ENCODE measurements around the gene LEAP2. TPM values are rescaled to one million over a fixed set of nuclear protein-coding genes. Genes with fewer than 3 reads are reported as not detected.
A peak's percentile ranks its signal among the peaks of the same experiment; 100 is the strongest.

LEAP2 gene
- total and polyA plus RNA-seq, 10 of the 15 experiments (the other 5 are each of a cell fraction or from before 2014, with no cell fraction given) = 1.9 to 8.8 (median 2.3) TPM

DNA sequence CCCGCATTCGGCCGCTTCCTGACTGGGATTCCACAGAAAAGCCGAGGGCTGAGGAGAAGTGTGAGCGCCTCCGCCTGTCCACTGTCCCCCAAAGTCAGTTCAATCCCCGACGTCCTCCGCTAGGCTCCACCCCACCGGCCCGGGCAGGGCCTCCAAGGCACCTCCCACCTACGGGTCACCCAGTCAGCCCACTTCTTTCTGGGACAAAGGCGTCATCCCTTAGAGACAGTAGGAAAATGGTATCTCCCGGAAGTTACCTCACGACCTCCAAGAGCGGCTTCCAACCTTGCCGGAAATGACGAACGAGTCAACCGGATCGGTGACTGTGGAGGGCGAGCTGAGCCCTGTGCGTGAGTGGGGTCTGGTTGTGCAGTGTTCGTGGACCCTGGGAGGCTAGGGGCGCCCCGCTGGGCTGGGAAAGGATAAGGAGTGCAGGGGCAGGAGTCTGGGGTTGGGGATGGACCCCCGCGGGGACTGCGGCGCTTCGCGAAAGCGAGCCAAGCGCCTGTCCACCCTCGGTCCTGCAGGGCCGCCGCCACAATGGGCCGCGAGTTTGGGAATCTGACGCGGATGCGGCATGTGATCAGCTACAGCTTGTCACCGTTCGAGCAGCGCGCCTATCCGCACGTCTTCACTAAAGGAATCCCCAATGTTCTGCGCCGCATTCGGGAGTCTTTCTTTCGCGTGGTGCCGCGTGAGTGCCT is 7.0 kb upstream of the LEAP2 start, which contains the start of the genes GDF9 and UQCRQ (continued):
- TF ChIP-seq, protein P1, sequence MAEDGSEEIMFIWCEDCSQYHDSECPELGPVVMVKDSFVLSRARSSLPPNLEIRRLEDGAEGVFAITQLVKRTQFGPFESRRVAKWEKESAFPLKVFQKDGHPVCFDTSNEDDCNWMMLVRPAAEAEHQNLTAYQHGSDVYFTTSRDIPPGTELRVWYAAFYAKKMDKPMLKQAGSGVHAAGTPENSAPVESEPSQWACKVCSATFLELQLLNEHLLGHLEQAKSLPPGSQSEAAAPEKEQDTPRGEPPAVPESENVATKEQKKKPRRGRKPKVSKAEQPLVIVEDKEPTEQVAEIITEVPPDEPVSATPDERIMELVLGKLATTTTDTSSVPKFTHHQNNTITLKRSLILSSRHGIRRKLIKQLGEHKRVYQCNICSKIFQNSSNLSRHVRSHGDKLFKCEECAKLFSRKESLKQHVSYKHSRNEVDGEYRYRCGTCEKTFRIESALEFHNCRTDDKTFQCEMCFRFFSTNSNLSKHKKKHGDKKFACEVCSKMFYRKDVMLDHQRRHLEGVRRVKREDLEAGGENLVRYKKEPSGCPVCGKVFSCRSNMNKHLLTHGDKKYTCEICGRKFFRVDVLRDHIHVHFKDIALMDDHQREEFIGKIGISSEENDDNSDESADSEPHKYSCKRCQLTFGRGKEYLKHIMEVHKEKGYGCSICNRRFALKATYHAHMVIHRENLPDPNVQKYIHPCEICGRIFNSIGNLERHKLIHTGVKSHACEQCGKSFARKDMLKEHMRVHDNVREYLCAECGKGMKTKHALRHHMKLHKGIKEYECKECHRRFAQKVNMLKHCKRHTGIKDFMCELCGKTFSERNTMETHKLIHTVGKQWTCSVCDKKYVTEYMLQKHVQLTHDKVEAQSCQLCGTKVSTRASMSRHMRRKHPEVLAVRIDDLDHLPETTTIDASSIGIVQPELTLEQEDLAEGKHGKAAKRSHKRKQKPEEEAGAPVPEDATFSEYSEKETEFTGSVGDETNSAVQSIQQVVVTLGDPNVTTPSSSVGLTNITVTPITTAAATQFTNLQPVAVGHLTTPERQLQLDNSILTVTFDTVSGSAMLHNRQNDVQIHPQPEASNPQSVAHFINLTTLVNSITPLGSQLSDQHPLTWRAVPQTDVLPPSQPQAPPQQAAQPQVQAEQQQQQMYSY (CRISPR knock-in tag; IDR thresholded peaks at IDR 0.05) = no peak
- TF ChIP-seq RFX5 (IDR thresholded peaks at IDR 0.05; ENCODE audit: low read depth, low read length) = peak; percentile 57; the same call in 1 of the 2 replicates
- TF ChIP-seq ZBED1 (IDR thresholded peaks at IDR 0.05; ENCODE audit: borderline replicate concordance) = no peak; the same call in 1 of the 2 replicates
- peak; percentile 98 for TF ChIP-seq CREB1 (IDR thresholded peaks at IDR 0.05; ENCODE audit: low read depth)
- 0 out of 2 replicates have a peak, but pooled peaks have one; percentile 52 for TF ChIP-seq TARDBP (IDR thresholded peaks at IDR 0.05; ENCODE audit: borderline replicate concordance)
- TF ChIP-seq, protein P2, sequence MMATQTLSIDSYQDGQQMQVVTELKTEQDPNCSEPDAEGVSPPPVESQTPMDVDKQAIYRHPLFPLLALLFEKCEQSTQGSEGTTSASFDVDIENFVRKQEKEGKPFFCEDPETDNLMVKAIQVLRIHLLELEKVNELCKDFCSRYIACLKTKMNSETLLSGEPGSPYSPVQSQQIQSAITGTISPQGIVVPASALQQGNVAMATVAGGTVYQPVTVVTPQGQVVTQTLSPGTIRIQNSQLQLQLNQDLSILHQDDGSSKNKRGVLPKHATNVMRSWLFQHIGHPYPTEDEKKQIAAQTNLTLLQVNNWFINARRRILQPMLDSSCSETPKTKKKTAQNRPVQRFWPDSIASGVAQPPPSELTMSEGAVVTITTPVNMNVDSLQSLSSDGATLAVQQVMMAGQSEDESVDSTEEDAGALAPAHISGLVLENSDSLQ (IDR thresholded peaks at IDR 0.05) = peak; percentile 58; the same call in 1 of the 2 replicates
- no peak; a peak in 1 of 3 replicates for TF ChIP-seq EGR1 (IDR thresholded peaks at IDR 0.05; ENCODE audit: borderline replicate concordance in 1 of 2, low read depth in 2 of 2, low read length in 2 of 2)
- TF ChIP-seq, protein P3, sequence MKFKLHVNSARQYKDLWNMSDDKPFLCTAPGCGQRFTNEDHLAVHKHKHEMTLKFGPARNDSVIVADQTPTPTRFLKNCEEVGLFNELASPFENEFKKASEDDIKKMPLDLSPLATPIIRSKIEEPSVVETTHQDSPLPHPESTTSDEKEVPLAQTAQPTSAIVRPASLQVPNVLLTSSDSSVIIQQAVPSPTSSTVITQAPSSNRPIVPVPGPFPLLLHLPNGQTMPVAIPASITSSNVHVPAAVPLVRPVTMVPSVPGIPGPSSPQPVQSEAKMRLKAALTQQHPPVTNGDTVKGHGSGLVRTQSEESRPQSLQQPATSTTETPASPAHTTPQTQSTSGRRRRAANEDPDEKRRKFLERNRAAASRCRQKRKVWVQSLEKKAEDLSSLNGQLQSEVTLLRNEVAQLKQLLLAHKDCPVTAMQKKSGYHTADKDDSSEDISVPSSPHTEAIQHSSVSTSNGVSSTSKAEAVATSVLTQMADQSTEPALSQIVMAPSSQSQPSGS (IDR thresholded peaks at IDR 0.05; ENCODE audit: low read length) = peak; percentile 59
- TF ChIP-seq EP300 (IDR thresholded peaks at IDR 0.05; ENCODE audit: borderline replicate concordance in 1 of 2, control insufficient read depth in 1 of 2, low read depth in 2 of 2, low read length in 2 of 2) = no peak
- TF ChIP-seq SPI1 (IDR thresholded peaks at IDR 0.05; ENCODE audit: borderline replicate concordance, insufficient read depth, low read depth, low read length) = 0 out of 2 replicates have a peak, but pooled peaks have one; percentile 8
- TF ChIP-seq EZH2 (IDR thresholded peaks at IDR 0.05; ENCODE audit: borderline replicate concordance, control insufficient read depth, low read depth, low read length) = no peak
- peak; percentile 93 for TF ChIP-seq POLR2AphosphoS2 (IDR thresholded peaks at IDR 0.05; ENCODE audit: low read depth, low read length)
- peak; percentile 93 for TF ChIP-seq SREBF1 (IDR thresholded peaks at IDR 0.05; ENCODE audit: low read length)
- TF ChIP-seq, protein P4, sequence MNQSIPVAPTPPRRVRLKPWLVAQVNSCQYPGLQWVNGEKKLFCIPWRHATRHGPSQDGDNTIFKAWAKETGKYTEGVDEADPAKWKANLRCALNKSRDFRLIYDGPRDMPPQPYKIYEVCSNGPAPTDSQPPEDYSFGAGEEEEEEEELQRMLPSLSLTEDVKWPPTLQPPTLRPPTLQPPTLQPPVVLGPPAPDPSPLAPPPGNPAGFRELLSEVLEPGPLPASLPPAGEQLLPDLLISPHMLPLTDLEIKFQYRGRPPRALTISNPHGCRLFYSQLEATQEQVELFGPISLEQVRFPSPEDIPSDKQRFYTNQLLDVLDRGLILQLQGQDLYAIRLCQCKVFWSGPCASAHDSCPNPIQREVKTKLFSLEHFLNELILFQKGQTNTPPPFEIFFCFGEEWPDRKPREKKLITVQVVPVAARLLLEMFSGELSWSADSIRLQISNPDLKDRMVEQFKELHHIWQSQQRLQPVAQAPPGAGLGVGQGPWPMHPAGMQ (IDR thresholded peaks at IDR 0.05; ENCODE audit: borderline replicate concordance) = no peak
- no peak for TF ChIP-seq SUPT20H (IDR thresholded peaks at IDR 0.05; ENCODE audit: borderline replicate concordance, control insufficient read depth, low read depth, low read length)
- no peak for TF ChIP-seq CBX5 (IDR thresholded peaks at IDR 0.05; ENCODE audit: low read depth)
- no peak for TF ChIP-seq RAD51 (IDR thresholded peaks at IDR 0.05)
- TF ChIP-seq JUND (IDR thresholded peaks at IDR 0.05; ENCODE audit: low read depth, low read length) = peak; percentile 98
- TF ChIP-seq, protein P5, sequence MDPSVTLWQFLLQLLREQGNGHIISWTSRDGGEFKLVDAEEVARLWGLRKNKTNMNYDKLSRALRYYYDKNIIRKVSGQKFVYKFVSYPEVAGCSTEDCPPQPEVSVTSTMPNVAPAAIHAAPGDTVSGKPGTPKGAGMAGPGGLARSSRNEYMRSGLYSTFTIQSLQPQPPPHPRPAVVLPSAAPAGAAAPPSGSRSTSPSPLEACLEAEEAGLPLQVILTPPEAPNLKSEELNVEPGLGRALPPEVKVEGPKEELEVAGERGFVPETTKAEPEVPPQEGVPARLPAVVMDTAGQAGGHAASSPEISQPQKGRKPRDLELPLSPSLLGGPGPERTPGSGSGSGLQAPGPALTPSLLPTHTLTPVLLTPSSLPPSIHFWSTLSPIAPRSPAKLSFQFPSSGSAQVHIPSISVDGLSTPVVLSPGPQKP (IDR thresholded peaks at IDR 0.05; ENCODE audit: low read depth, low read length) = peak; percentile 68; the same call in 1 of the 2 replicates
- no peak for TF ChIP-seq BRCA1 (IDR thresholded peaks at IDR 0.05; ENCODE audit: low read depth, low read length)
- no peak for TF ChIP-seq ZNF24 (IDR thresholded peaks at IDR 0.05)

Measured in GM12878 (cell line).